Measurements from ENCODE around the gene ENKD1.

The ENKD1 gene

DNA sequence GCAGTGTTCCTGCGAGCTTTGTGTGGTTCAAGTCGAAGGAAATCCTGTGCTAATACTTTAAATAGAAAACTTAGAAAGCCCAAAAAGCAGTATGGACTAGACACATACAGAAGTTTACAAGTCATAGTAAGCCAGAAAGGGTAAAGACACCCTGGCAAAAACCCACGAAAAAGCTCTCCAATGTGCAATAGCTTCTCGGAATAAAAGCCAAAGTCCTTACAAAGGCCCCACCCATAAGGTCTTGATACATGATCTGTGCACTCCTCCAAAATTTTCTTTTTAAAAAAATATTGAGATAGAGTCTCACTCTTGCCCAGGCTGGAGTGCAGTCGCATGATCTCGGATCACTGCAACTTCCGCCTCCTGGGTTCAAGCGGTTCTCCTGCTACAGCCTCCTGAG lies 10.4 kb upstream of the ENKD1 start:
- ChIA-PET POLR2A (no interaction called here), CTCF (interaction anchor here (1.0 to 2.3 kb wide), 5 partner anchors 9 to 251 kb away, joined by 3 to 10 read pairs (median 5); no protein-coding TSS in a partner anchor)
- no peak for DNase-seq (ENCODE audit: extremely low spot score)
- TF ChIP-seq CTCF (IDR thresholded peaks at IDR 0.05; ENCODE audit: control extremely low read depth, extremely low read depth, low read depth, missing control alignments), result no peak

- POLR2A ChIA-PET, result no interaction called here
- no peak for DNase-seq (ENCODE audit: extremely low spot score)
- CTCF ChIA-PET, result interaction anchor here (1.0 to 2.3 kb wide), 5 partner anchors 8 to 251 kb away, joined by 3 to 10 read pairs (median 5); no protein-coding TSS in a partner anchor
- TF ChIP-seq CTCF (IDR thresholded peaks at IDR 0.05; ENCODE audit: control extremely low read depth, extremely low read depth, low read depth, missing control alignments), result no peak
Observed at GRCh38 chr16:67676516-67676915, 10.0 kb upstream of the ENKD1 start.

- no peak for TF ChIP-seq CTCF (IDR thresholded peaks at IDR 0.05; ENCODE audit: control extremely low read depth, extremely low read depth, low read depth, missing control alignments)
- POLR2A ChIA-PET, result no interaction called here
- no peak for DNase-seq (ENCODE audit: extremely low spot score)
- CTCF ChIA-PET, result interaction anchor here (1.0 to 2.3 kb wide), 4 partner anchors 8 to 155 kb away, joined by 3 to 10 read pairs (median 5); no protein-coding TSS in a partner anchor
Observed at GRCh38 chr16:67675999-67676398, 9.4 kb upstream of the ENKD1 start.

DNA sequence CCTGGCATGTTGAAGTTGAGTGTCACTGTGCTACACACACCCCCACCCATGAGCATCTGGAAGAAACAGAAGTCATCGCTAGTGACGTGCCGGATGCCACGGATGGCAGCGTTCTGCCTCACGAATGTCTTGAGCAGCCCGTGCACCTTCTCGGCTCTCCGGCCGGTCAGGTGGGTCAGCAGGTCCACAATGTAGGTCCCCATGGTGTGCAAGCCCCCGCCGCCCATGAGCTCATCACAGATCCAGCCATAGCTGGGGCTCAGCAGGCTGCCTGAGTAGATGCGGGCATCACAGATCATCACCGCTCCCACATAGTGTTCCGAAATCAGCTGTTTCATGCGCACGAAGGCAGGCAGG lies 9.0 kb upstream of the ENKD1 start:
- TF ChIP-seq CTCF (IDR thresholded peaks at IDR 0.05; ENCODE audit: control extremely low read depth, extremely low read depth, low read depth, missing control alignments), result no peak
- POLR2A ChIA-PET, result no interaction called here
- no peak for DNase-seq (ENCODE audit: extremely low spot score)
- CTCF ChIA-PET, result interaction anchor here (2.3 kb wide), 1 partner anchor 154 kb away, joined by 10 read pairs; no protein-coding TSS in a partner anchor

DNA sequence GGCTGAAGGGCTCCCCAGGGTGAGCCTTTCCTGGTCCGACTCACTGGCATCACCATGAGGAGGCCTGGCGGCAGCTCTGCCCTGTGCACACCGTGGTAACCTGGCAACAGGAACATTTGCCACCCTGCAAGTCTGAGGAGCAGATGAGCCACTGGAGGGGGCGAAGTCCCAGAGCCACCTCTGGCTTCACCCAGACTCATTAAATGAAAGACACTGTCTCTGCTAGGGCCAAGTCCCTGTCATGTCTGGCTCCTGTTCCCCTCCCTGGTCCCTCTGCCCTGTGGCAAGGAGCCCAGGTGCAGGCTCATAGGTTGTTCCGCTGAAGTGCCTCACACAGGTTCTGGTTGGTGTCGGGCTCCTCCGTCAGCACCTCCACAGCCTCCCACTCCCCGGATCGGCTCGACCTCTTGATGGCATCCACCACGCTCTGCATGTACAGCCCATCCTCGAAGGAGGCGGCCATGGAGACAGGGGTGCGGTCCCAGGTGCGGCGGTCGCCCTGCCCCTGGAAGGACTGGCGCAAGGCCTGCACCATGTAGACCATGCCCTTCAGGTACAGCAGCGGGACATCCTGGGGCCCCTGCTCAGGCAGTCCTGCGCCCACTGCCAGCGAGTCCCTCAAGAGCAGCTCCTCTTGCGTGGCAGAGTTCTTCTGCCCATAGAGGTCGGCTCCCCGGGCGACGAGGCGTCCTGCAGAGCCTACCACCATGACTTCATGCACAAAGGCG lies 8.5 kb upstream of the ENKD1 start:
- TF ChIP-seq CTCF (IDR thresholded peaks at IDR 0.05; ENCODE audit: control extremely low read depth, extremely low read depth, low read depth, missing control alignments), result no peak
- CTCF ChIA-PET, result interaction anchor here (1.1 to 3.8 kb wide), 3 partner anchors 12 to 154 kb away, joined by 4 to 14 read pairs (median 10); no protein-coding TSS in a partner anchor
- POLR2A ChIA-PET, result no interaction called here
- DNase-seq (ENCODE audit: extremely low spot score), result no peak

DNA sequence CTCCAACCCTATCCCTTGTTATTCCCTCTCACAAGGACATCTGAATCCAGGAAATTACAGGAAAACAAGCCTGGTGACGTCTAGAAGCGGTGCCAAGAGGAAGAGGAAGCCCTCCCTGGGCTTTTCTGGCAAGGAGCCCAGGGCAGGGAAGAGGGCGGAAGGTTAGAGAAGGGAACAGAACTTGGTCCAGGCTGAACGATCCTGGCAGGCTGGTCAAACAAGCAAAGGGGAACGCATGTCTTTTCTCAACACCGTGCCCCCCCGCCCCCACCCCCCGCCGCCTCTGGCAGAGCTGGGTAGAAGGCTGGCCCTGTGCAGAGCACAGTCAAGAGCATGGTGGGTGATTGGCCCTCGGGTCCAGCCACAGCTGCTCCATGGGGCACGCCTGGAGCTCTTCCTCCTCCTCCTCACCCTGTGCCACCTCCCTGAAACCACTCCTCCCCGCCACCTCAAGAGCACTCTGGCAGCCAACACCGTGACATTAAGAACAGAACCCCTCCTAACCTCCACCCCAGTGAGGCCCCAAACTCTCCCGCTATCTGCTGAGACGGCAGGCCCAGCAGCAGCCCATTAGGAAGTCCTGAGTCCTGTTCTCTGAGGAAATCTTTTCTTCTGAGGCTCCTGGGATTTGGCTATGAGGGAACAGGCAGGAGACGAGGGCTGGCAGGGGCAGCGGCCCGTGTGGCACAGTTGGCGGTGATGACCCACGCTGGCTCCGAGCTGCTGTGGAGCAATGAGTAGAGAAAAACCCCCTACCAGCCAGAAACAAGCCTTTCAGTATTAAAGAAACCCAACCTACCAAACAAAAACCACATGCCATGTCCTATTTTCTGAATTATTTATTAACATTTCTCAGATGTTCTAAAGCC lies 7.4 kb upstream of the ENKD1 start:
- TF ChIP-seq CTCF (IDR thresholded peaks at IDR 0.05; ENCODE audit: control extremely low read depth, extremely low read depth, low read depth, missing control alignments), result no peak
- ChIA-PET POLR2A (interaction anchor here (0.5 kb wide), 1 partner anchor 128 kb away, joined by 3 read pairs; no protein-coding TSS in a partner anchor), CTCF (interaction anchor here (0.8 to 18.5 kb wide), 24 partner anchors 9 to 361 kb away, joined by 3 to 357 read pairs (median 8); partner anchors contain the start of genes ACD, CTRL, PARD6A and PSMB10)
- DNase-seq (ENCODE audit: extremely low spot score), result no peak

Measured in GM10248 (cell line).